GM12892 (cell line): ENCODE results near the gene GPX8.

Experiments used
- POLR2A ChIP-seq: IDR thresholded peaks from 2 replicates; pipeline ENCODE4 v1.6.1; 2011; ENCODE audit warnings: low read depth, low read length, control low read depth
- POLR2AphosphoS5 ChIP-seq: IDR thresholded peaks from 2 replicates; pipeline ENCODE4 v1.6.1; 2011; ENCODE audit warnings: low read depth, low read length, control low read depth

DNA sequence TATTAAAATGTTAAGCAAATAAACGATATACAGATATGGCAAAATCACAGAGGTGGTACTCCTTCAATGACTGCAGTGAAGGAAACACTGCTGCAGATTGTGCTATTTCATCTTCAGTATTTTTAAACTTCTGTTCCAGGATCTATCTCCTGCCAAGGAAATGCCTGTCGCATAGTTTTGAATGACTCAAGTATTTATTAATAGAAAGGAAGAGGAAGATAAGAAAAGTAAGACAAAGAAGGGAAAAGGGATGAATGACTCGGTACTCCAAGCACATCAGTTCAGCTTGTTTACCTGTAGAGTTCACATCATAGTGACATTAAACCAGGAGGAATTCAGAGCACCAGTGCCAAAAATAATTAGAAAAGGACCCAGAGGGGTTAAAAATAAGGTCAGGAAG is 5.1 kb upstream of the GPX8 start:
- no peak for TF ChIP-seq POLR2AphosphoS5
- no peak for TF ChIP-seq POLR2A
